GM21526 (cell line): ENCODE measurements around the gene GNAO1.

Experiments used
- ATAC-seq: cut with Tn5 transposase; IDR thresholded peaks from one replicate; pipeline ENCODE4 v1.9.1; 2021; ENCODE audit warnings: moderate library complexity; ENCODE audit not compliant: unreplicated experiment, low FRiP score

Gene GNAO1

GRCh38 chr16:56344518-56345405, 153.5 kb downstream of the GNAO1 start:
- ATAC-seq: no peak

DNA sequence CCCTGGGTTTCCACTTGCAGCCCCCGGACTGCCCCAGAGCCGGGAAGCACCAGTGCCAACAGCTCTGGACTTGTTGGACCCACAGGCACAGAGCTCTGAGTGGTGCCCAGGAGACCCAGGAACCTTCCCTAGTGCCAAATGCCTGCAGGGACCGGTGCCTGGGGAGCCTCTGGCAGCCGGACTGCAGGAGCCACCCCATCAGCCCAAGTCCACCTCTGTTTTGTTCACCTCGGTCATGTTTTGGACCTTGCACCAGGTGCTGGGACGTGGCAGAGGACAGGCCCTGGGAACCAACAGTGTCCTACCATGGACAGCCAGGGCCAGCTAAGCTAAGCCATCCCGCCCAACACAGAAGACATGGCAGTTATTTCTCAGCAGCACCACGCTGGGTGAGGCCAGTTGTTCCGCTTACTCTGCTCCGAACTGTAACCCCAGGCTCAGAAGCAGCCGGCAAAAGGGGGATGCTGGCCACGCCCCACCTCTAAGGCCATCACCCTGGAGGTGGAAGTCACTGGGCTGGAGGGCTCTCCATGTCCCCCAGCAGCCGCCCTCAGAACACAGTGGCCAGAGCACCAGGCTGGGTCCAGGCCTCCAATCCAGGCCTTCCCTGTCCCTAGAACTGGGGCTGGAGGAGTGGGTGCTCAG, 154.2 kb downstream of the GNAO1 start:
- no peak for ATAC-seq

DNA sequence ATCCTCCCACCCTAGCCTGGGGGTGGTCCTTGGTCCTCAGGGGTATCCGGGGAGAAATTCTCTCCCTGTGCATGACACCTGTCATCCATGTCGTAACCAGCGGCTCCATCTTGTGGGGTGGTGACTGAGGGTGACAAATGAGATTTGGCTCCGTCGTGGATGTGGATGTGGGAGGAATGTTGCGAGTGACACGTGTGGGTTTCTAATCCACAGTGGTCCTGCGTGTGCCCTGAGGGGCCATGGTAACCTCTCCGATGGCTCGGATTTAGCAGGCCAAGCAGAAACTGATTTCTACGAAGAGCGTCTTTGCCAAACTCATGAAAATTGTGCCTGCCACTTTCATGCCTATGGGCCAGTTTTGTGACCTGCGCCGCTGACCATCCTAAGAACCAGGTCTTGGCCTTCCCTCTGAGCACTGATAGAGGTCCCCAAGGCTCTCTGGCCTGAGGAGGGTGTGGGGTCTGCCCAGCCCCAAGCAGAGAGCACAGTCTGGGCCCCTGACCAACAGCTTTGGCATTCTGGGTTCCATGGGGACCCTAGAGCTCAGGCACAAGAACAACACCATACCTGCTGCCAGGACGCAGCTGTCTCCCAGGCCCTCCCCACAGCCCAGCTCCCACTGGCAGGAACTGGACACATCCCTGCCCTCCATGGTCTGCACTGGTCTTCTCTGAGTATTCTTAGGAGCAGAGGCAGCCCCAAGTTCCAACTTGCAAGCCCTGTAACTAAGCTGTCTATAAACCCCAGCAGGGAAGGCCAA, 155.0 kb downstream of the GNAO1 start:
- no peak for ATAC-seq

DNA sequence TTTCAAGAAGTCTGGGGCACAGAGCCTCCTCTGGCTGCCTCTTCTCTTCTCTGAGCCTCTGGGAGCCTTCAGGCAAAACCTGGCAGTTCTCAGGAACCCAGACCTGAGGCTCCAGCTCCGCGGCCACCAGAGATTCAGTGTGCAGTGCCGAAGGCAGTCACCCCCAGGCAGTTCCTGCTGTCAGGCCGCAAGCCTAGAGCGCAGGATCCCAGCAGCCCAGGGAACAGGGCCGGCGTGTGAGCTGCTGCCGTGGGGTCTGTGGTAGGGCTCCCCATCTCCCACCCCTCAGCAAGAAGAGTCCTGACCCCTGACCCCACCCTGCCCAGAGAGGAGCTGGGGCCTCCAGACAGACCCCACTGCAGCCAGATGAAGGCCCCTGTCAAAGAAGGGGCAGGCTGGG, 155.9 kb downstream of the GNAO1 start:
- no peak for ATAC-seq

GRCh38 chr16:56347670-56348069, 156.4 kb downstream of the GNAO1 start:
- ATAC-seq: no peak

GRCh38 chr16:56348168-56349085, 157.1 kb downstream of the GNAO1 start:
- ATAC-seq: no peak

DNA sequence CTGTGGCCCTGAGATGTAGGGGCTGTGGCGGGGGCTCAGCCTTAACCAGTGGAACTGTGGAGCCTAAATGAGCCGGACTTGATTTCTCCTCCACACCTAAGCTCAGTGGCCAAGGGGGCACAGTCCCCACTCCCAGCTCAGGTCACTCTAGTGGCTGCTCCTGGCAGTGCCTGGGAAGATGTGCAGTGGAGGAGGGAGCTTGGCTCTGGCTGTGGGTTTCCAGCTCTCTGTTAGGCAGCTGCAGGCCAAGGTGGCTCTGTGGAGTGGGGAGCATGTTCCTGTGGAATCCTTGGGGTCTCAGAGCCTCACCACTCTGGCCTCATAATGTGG, 157.8 kb downstream of the GNAO1 start:
- no peak for ATAC-seq

GRCh38 chr16:56349711-56350161, 158.4 kb downstream of the GNAO1 start:
- no peak for ATAC-seq

GRCh38 chr16:56350491-56351405, 159.5 kb downstream of the GNAO1 start:
- no peak for ATAC-seq

DNA sequence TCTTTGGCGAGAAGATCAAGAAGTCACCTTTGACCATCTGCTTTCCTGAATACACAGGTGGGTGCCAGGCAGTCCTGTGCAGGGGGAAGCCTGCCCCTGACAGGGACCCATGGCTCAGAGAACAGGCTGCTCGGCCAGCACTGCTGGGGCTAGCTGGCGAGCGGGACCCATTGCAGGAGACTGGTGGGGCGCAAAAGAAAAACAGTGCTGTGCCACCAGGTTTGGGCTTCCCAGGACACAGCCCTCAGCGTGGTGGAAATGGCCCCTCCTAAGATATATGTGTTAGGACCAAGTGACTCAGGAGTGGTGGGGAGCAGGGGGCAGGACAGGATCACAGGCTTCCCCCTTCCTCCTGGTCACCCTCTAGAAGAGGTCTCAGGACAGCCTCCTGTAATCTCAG, 160.2 kb downstream of the GNAO1 start:
- ATAC-seq: no peak

- ATAC-seq: no peak
Measured at GRCh38 chr16:56352351-56353053, 161.2 kb downstream of the GNAO1 start.

GRCh38 chr16:56353054-56353921, 162.0 kb downstream of the GNAO1 start:
- ATAC-seq: no peak

- no peak for ATAC-seq
Measured at GRCh38 chr16:56354016-56354415, 162.7 kb downstream of the GNAO1 start.

GRCh38 chr16:56354746-56355145, 163.5 kb downstream of the GNAO1 start:
- ATAC-seq: no peak

DNA sequence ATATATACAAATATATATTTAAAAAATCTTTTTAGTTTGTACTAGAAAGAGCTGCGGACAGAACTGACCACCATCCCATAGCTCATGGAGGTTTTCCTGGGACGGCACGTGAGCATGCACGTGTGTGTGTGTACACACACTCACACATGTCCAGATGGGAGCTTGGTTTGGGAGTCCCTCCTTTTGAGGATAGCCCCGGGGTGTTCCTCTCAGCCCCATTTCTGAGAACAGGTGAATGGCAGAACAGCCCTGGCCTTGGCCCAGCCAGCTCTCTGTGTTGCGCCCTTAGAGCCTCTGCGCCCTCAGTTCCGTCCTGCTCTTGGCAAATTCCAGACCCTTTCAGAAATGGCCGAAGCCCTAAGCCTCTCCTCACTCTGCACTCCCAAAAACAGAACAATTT, 163.9 kb downstream of the GNAO1 start:
- ATAC-seq: no peak

- ATAC-seq: no peak
Measured at GRCh38 chr16:56355786-56356275, 164.5 kb downstream of the GNAO1 start.
